Stimulated activated CD8-positive, alpha-beta memory T cell treated with anti-CD3 and anti-CD28 coated beads, Interleukin-2, amount 100 ng/mL, for 1 hour (primary cell): ENCODE data around the gene ZDHHC4.
"Not testable (repeated sequence)": the region's sequence is repeated elsewhere in the genome, so short reads cannot be mapped to it uniquely, and the experiment has no call there.

Experiments used
- DNase-seq, 2 donors: peaks; one replicate each; pipeline ENCODE4 v3.0.0-alpha.2; 2020; ENCODE audit warnings: low read depth in 2 of 2

The ZDHHC4 gene

DNA sequence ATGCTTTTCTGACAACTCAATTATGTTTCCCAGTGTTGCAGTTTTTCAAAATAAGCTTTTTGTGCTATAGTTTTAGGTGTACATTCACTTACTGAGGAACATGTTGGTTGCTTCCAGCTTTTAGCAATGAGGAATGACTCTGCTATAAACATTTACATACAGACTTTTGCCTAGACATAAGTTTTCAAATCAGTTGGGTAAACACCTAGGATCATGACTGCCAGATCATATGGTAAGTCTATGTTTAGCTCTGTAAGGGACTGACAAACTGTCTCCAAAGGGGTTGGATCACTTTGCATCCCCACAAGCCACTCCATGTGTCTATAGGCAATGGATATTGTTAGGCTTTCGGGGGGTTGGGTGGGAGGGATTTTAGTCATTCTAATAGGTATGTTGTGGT lies 15.1 kb upstream of the ZDHHC4 start:
- DNase-seq = no peak

DNA sequence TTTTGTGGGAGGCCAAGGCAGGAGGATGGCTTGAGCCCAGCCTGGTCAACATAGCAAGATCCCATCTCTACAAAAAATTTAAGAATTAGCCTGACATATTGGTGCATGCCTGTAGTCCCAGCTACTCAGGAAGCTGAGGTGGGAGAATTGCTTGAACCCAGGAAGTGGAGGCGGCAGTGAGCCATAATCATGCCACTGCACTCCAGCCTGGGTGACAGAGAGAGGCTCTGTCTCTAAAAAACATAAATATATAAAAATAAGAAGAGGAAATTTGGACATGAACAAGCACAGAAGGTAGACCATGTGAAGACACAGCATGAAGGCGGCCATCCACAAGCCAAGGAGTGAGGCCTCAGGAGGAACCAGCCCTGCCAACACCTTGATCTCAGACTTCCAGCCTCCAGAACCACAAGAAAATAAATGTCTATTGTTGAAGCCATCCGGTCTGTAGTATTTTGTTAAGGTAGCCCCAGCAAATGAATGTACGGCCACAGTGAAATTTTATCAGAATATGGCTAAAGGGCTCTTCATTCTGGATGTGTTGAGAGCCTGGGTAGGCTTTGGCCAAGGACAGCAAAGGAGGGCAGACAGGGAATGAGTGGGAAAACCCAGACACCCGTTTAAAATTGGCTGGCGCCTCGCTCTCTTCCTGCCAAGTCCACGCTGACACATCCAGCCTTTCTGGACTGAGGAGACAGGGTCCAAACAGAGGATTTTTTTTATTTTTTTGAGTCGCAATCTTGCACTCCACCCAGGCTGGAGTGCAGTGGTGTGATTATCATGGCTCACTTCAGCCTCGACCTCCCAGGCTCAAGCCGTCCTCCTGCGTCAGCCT lies 13.1 kb upstream of the ZDHHC4 start:
- DNase-seq = no peak

DNA sequence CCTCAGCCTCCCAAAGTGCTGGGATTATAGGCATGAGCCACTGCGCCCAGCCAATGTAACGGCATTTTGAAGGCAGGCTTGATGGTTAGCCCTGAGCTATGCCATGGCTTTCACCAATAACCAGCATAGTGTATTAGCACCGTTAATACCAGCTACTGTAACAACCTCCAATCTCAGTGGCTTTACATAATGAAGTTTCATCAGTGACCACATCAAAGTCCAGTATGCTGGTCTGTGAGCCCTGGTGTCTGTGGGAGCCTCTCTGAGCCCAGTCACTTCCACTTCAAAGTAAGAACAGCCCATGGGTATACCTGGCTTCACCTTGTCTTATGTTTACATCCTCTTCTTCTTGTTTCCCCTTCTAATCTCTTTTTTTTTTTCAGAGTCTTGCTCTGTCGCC lies 11.6 kb upstream of the ZDHHC4 start:
- no peak for DNase-seq

DNA sequence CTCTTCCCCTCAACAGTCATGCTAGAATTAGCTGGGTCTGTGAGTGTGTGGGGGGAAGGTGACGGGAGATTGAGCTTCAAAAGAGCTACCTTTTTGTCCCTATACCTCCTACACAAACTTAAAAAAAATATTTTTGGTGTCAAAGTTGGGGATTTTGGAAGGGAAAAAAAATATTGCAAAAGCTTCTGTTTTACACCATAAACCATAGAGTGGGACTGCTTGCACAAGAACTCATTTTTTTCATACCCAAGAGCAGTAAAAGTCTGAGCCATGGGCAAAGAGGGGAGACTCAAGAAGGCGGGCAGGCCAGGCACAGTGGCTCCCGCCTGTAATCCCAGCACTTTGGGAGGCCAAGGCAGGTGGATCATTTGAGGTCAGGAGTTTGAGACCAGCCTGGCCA lies 9.4 kb upstream of the ZDHHC4 start:
- no peak for DNase-seq

- no peak for DNase-seq
Observed at GRCh38 chr7:6571160-6571779, 6.0 kb upstream of the ZDHHC4 start.

GRCh38 chr7:6575281-6576023 lies 1.8 kb upstream of the ZDHHC4 start:
- DNase-seq = no peak

DNA sequence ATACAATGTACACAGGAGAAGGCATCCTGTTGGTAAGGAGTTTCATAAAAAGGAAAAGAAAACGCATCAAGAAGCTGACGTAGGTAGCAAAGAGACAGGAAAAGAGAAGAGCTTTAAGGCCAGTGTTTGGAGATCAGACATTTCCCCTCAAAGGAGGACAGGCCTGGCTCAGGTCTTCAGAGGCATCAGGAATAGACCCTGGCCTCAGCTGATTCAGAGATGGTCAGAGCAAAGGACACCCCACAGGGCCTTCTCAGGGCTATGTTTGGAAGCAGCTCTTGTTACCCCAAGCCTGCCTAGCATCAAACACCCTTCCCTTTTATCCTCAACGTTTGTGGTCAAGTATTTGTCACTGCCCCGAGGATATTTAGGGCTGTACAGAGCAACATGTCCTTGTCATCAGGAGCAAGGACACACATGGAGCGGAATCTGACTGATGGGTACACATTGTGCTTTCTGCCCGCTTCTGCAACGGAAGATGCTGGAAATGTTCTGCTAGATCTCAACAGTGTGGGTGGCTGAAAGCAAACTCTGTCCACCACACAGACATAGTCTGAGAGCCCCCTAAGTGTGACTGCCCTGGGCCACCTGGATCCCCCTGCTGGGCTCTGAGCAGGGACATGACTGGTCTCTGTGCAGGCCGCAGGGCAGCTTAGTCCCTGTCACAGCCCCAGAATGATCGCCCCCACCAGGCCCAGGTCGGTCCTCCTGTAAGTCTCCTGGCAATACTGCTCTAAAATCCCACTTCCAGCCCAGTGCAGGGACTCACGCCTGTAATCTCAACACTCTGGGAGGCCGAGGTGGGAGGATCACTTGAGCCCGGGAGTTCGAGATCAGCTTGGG lies 1.0 kb upstream of the ZDHHC4 start:
- DNase-seq = no peak

DNA sequence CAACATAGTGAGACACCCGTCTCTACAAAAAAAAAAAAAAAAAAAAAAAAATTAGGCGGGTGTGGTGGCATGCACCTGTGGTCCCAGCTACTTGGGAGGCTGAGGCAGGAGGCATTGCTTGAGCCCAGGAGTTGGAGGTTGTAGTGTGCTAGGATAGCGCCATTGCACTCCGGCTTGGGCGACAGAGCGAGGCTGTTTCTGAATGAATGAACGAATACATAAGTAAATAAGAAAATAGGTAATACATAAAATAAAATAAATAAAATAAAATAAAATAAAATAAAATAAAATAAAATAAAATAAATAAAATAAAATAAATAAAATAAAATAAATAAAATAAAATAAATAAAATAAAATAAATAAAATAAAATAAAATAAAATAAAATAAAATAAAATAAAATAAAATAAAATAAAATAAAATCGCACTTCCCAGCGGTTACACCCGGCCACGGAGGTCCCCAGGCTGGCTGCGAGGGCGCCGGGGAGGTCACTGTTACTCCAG lies 336 bp upstream of the ZDHHC4 start:
- DNase-seq = not testable (repeated sequence)

DNA sequence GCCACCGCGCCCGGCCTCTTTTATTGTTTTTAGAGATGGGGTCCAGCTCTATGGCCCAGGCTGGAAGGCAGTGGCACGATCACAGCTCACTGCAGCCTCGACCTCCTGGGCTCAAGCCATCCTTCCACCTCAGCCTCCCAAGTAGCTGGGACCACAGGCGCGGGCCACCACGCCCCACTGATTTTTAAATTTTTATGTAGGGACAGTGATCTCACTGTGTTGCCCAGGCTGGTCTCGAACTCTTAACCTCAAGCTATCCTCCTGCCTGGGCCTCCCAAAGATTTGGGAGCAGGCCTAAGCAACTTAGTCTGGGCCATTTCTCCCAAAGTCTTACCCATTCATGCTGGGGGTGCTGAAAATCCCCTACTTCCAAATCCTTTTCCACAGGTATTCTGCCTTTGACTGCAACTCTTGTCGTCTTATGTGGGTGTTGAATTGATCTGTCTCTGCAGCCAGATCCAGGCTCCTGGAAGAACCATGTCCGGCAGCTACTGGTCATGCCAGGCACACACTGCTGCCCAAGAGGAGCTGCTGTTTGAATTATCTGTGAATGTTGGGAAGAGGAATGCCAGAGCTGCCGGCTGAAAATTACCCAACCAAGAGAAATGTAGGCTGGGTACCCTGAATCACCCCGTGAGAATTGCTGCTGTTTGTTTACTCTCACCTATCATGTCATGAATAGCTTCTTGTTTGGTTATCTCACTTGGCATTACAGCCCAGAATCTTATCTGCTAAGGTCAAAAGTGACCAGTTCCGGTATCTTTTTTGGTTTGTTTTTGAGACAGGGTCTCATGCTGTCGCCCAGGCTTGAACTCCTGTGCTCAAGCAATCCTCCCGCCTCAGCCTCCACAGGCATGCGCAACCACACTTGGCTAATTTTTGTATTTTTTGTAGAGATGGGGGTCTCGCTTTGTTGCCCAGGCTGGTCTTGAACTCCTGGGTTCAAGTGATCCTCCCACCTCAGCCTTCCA lies 1.1 kb downstream of the ZDHHC4 start:
- DNase-seq = no peak

GRCh38 chr7:6579446-6579845 lies 2.2 kb downstream of the ZDHHC4 start:
- DNase-seq = no peak

DNA sequence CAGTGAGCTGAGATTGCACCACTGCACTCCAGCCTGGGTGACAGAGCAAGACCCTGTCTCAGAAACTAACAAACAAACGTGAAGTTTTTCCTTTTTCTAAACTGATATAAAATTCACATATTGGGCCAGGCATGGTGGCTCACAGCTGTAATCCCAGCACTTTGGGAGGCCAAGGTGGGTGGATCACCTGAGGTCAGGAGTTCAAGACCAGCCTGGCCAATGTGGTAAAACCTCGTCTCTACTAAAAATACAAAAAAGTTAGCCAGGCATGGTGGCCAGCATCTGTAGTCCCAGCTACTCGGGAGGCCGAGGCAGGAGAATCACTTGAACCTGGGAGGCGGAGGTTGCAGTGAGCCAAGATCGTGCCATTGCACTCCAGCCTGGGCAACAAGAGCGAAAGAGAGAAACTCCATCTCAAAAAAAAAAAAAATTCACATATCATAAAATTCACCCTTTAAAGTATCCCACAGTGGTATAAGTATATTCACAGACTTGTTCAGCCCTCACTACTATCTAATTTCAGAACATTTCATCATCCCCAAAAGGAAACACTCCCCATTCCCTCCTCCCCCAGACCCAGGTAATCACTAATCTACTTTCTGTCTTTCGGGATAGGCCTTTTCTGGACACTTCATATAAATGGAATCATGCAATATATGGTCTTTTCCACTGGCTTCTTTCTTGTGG lies 8.6 kb downstream of the ZDHHC4 start:
- DNase-seq = not testable (repeated sequence)

DNA sequence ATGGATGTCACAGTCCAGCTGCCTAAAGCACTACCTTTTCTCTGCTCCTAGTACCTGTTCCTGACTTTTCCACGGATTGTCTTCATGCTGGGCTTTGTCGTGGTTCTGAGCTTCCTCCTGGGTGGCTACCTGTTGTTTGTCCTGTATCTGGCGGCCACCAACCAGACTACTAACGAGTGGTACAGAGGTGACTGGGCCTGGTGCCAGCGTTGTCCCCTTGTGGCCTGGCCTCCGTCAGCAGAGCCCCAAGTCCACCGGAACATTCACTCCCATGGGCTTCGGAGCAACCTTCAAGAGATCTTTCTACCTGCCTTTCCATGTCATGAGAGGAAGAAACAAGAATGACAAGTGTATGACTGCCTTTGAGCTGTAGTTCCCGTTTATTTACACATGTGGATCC lies 11.3 kb downstream of the ZDHHC4 start:
- no peak for DNase-seq

DNA sequence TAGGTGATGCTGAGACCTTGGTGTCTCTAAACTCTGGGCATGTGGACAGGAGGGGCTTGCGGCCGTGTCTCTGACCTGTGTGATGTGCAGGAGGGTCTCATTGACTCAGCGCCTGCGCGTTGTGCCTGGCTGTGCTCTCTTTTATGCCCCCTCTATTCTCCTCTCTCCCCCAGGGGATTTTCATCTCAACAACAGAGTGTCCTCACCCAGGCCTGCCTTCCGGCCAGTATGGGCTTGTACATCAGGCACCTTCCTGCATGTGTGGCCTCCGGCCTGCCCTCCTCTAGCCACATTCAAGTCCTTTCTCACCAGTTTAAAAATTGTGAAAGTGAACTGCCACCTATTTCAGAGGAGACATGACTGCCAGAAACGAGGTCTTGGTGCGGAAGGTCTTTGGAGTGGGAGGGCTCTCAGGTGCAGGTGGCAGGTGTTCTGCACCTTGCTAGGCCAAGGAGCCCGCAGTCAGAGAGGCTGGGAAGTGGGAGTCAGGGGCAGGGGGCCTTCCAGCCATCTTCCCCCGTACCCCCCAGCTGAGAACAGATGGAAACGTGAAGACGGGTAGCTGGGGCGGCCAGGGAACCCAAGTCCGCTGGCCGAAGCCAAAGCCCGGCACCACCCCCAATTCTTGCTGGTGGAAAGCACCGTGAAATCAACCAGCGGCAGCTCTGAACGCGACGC lies 12.0 kb downstream of the ZDHHC4 start:
- no peak for DNase-seq

DNA sequence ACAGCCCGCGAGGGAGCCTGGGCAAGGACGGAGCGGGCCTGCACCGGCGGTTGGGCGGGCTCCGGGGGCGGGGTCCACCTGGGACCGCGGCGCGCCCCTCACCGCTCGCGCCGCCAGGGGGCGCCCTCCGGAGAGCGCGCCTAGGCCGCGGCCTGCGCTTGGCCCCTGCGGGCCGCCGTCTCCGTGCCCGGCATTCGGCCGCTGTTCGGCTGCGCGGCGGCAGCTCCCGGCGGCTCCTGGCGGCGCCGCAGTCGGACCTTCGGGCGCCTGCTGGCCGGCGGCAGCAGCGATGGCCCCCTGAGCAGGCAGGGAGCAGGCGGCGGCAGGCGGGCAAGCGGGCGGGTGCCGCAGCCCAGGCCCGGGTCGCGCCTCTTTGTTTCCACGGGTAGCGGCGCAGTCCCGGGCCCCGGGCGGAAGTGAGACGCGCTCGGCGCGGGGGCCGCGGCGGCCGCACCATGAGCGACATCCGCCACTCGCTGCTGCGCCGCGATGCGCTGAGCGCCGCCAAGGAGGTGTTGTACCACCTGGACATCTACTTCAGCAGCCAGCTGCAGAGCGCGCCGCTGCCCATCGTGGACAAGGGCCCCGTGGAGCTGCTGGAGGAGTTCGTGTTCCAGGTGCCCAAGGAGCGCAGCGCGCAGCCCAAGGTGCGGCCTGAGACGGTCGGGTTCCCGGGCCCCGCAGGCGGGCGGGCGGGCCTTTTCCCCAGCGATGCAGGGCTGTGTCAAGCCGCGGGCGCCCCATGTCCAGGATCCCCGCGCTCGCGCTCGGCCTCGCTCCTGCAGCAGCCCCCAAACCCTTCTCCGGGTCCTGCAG lies 12.8 kb downstream of the ZDHHC4 start, which contains the start of gene INTS15:
TSS of gene INTS15 (plus strand) at position 193 of the 816 bp plus-strand sequence. CDS start at position 456, 263 bp downstream.
- DNase-seq = peak; percentile 66 to 72

- DNase-seq = no peak
Observed at GRCh38 chr7:6590645-6591110, 13.4 kb downstream of the ZDHHC4 start.

DNA sequence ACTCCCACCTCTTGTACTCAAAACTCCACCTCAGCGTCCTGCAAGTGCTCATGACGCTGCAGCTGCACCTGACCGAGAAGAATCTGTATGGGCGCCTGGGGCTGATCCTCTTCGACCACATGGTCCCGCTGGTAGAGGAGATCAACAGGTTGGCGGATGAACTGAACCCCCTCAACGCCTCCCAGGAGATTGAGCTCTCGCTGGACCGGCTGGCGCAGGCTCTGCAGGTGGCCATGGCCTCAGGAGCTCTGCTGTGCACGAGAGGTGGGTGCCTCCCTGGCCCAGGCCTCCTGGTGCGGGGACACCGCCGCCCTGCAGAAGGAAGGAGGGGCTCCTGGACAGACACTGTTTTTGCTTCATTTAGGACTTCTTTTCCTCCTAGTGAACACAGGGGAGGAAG lies 22.8 kb downstream of the ZDHHC4 start:
- no peak for DNase-seq

- DNase-seq = no peak
Observed at GRCh38 chr7:6604458-6604857, 27.2 kb downstream of the ZDHHC4 start.
